ENCODE data around the gene NUP62.

GRCh38 chr19:49889038-49889686 is 40.1 kb downstream of the NUP62 start:
- no peak for TF ChIP-seq POLR2A (IDR thresholded peaks at IDR 0.05; ENCODE audit: low read depth, low read length)
- TF ChIP-seq POLR2AphosphoS5 (IDR thresholded peaks at IDR 0.05; ENCODE audit: low read depth, low read length), result no peak
- TF ChIP-seq PAX5 (IDR thresholded peaks at IDR 0.05; ENCODE audit: insufficient read depth, low read length, severe bottlenecking), result no peak
- TF ChIP-seq TAF1 (IDR thresholded peaks at IDR 0.05; ENCODE audit: low read depth, low read length), result no peak
- TF ChIP-seq SPI1 (IDR thresholded peaks at IDR 0.05; ENCODE audit: low read depth, low read length), result no peak
- no peak for TF ChIP-seq POU2F2 (IDR thresholded peaks at IDR 0.05; ENCODE audit: low read depth, low read length)
